Measurements from ENCODE around the gene THADA. TPM values are rescaled to one million over a fixed set of nuclear protein-coding genes. Genes with fewer than 3 reads are reported as not detected.
"Not testable (repeated sequence)": the region's sequence is repeated elsewhere in the genome, so short reads cannot be mapped to it uniquely, and the experiment has no call there.

THADA gene
- total RNA-seq, 1 donor = 33.2 TPM

- DNase-seq (ENCODE audit: low read depth) = no peak
- no peak overlapping the region for H3K4me3 ChIP-seq (ENCODE audit: low read depth, low read length)
- no peak for TF ChIP-seq CTCF (IDR thresholded peaks at IDR 0.05; ENCODE audit: insufficient read depth, low read depth, low read length)
These were observed 147.1 kb downstream of the THADA start for GRCh38 chr2:43448822-43449110.

GRCh38 chr2:43448011-43448821 is 147.6 kb downstream of the THADA start:
- no peak for TF ChIP-seq CTCF (IDR thresholded peaks at IDR 0.05; ENCODE audit: insufficient read depth, low read depth, low read length)
- no peak for DNase-seq (ENCODE audit: low read depth)
- H3K4me3 ChIP-seq (ENCODE audit: low read depth, low read length) = no peak overlapping the region

- not testable (repeated sequence) for DNase-seq (ENCODE audit: low read depth); H3K4me3 ChIP-seq (ENCODE audit: low read depth, low read length)
These were observed 149.1 kb downstream of the THADA start for GRCh38 chr2:43446755-43447154.

- no peak overlapping the region for H3K4me3 ChIP-seq (ENCODE audit: low read depth, low read length)
- no peak for TF ChIP-seq CTCF (IDR thresholded peaks at IDR 0.05; ENCODE audit: insufficient read depth, low read depth, low read length)
These were observed 150.1 kb downstream of the THADA start for GRCh38 chr2:43445781-43446180.

GRCh38 chr2:43444989-43445645 is 150.7 kb downstream of the THADA start:
- TF ChIP-seq CTCF (IDR thresholded peaks at IDR 0.05; ENCODE audit: insufficient read depth, low read depth, low read length) = no peak
- DNase-seq (ENCODE audit: low read depth) = no peak
- no peak overlapping the region for H3K4me3 ChIP-seq (ENCODE audit: low read depth, low read length)

More at GRCh38 chr2:43445781-43446180, 150.1 kb downstream of the THADA start:
- DNase-seq (ENCODE audit: low read depth) = no peak

GRCh38 chr2:43443282-43443681 is 152.6 kb downstream of the THADA start:
- H3K4me3 ChIP-seq (ENCODE audit: low read depth, low read length) = no peak overlapping the region
- TF ChIP-seq CTCF (IDR thresholded peaks at IDR 0.05; ENCODE audit: insufficient read depth, low read depth, low read length) = no peak
- no peak for DNase-seq (ENCODE audit: low read depth)

- no peak for DNase-seq (ENCODE audit: low read depth)
- H3K4me3 ChIP-seq (ENCODE audit: low read depth, low read length) = no peak overlapping the region
- no peak for TF ChIP-seq CTCF (IDR thresholded peaks at IDR 0.05; ENCODE audit: insufficient read depth, low read depth, low read length)
These were observed 154.6 kb downstream of the THADA start for GRCh38 chr2:43441195-43441594.

Measured in fibroblast of villous mesenchyme (primary cell).